COR-L47 (cell line): ENCODE measurements around the gene PDE6A.

Experiments used
- DNase-seq: peaks from one replicate; lab custom pipeline; 2025; lab: John Stamatoyannopoulos, UW

The PDE6A gene

DNA sequence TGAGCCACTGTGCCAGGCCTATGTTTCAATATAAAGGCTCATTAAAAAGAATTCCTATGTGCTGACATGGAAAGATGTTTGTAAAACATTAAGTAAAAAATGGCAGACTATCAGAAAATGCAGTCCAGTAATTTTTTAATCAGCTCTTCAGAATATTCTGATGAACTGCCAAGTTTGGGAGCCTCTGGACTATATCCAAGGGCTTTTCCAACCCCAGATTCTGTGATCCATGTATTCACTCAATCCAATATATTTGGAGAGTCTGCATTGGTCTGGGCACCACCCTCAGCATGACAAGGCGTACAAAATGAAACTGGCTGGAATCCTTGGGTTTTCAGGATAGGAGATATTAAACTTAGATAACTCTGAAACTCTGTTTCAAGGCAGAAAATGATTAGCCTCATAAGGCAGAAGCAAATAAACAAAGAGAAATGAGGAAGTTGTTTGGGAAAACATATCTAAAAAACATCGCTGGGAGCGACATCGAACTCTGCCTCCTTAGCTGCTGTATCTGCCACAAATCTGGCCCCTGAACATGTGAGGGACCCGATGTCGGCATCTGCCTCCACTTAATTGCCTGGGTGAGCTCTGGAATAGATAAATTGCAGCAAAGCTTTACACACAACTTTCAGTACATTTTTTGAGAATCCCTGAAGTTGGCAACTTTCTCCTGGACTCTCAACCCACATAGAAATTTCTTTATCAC is 14.4 kb downstream of the PDE6A start:
- no peak for DNase-seq

DNA sequence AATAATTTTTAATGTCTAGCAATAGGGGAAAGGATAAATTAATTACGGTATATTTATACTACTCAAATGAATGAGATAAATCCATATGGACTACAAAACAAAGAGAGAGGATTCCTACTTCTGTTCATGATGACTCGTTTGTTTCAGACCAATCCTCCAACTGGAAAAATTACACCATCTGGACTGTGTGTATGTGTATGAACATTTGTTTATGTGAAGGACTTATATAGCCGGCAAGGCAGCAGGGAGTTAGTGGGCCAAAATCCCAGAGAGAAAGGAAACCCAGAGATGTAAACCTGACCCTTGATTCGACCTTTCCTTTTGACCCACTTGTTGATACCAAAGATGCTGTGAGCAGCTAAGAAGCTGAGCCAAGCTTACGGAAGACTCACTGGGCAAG is 20.1 kb downstream of the PDE6A start:
- no peak for DNase-seq

- DNase-seq = no peak
Measured at GRCh38 chr5:149922950-149923349, 21.6 kb downstream of the PDE6A start.

DNA sequence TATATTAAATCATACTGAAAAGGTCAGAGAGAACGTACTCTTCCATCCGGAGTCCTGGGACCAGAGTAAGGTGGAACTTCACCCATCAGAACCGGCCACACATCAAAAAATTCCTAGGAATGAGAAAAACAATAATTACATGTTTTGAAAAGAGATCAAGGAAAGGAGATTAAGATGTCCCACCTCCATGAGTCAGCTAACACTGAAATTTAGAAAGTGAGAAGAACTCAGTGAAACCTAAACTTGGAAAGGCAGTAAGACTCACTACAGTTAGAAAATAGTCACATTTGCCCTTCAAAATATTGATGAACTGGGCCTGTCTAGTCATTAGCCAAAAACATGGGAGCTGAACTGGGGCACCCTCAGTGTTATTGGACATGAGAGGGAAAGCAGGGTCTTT is 23.0 kb downstream of the PDE6A start:
- DNase-seq = no peak

DNA sequence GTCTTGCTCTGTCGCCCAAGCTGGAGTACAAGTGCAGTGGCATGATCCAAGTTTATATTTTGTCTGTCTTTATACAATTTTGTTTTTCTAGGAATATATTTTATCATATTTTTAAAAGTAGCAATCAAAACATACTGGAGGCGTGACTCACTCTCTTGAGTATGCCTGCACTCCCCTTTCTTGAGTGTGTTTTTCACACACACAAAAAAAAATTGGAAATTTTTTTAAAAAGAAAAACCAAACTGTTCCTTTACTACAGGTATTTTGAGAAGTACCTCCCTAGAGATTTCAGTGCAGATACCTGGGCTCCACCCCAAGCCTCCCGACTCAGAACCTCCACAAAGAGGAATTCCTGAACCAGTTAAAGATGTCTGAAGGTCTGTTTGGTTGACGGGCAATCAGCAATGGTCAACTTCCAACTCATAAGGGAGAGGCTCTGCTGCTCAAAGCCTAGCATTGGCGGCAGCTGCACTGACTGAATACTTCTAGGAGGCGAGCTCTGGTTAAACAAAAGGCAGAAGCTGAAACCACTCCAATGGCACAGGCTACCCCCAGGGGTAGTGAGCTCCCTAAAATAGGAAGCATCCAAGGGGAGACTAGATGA is 27.4 kb downstream of the PDE6A start:
- no peak for DNase-seq

GRCh38 chr5:149916334-149917072 is 28.1 kb downstream of the PDE6A start:
- DNase-seq = no peak

GRCh38 chr5:149915392-149916260 is 29.0 kb downstream of the PDE6A start:
- no peak for DNase-seq

DNA sequence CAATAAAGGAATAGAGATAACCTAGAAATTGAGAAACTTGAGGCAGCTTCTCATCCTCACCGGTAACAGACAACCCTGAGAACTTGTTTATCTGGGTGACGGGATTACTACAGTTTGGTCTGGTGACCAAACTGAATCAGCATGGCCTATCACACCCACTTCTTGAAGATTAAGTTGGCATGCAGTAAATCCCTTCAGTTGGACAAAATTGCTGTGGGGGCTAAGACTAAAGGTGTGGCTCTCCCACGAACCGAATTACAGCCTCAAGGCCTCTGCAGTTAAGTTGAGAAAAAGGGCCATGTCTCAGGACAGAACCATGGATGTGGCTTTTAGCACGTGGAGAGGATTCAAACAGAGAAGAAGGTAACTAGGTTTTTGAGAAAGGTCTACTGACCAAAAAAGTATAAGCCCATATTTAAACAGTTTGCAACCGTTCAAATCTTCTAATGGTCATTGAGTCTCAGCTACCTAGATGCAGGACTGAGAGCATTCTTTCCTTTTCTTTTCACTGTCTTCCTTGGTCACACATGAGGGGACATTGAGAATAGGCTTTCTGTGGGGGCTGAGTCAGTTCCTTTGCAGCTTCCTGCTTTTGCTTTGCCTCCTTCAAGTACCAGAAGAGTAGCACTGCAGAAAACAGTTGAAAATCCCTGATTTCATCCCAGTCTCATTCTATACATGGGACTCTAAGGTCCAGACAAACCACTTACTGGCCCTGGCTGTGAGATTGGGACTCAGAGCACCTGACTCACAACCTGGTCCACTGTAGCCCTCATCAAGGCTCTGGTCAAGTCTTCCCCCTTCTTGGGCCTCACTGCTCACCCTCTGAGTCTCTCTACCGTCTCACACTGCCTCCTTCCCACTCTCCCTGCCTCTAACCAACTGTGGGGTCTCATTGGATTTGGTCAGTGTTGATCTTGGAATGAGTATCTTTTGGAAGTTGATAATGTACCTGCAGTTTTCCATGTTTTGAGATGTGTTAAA is 30.9 kb downstream of the PDE6A start:
- no peak for DNase-seq

GRCh38 chr5:149912226-149912871 is 32.2 kb downstream of the PDE6A start:
- no peak for DNase-seq

DNA sequence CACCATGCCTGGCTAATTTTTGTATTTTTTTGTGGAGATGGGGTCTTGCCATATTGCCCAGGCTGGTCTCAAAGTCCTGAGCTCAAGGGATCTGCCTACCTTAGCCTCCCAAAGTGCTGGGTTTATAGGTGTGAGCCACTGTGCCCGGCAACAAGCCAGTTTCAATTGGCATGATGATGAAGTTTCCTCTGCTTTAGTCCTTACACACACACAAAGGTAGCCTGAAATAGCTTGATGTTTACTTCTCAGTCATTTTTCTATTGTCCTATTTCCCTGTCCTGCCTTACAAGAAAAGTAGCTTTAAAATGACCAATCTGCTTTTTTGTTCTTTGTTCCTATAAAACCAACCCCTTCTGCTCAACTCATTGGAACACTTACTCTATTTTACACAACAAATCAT is 33.6 kb downstream of the PDE6A start:
- no peak for DNase-seq

DNA sequence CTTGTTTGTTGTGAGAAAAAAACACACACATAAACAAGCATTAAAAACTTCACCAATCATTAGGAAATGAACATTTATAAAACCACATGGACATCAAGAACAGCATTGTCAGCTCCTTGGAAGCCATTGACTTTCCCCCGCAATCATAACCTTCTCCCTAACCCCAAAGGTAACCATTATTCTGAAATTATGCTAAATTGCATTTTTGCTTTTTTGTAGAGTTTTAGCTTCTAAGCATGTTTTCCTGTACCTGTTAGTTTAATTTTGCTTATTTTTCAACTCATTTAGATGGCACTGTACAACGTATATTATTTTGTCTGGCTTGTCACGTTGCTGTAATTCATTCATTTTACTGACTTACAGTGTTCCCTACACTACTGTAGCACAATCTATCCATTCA is 36.8 kb downstream of the PDE6A start:
- DNase-seq = no peak

GRCh38 chr5:149904977-149905376 is 39.6 kb downstream of the PDE6A start:
- no peak for DNase-seq

GRCh38 chr5:149904293-149904886 is 40.2 kb downstream of the PDE6A start:
- DNase-seq = no peak

GRCh38 chr5:149903404-149903803 is 41.2 kb downstream of the PDE6A start:
- no peak for DNase-seq

GRCh38 chr5:149902177-149902576 is 42.4 kb downstream of the PDE6A start:
- DNase-seq = no peak

DNA sequence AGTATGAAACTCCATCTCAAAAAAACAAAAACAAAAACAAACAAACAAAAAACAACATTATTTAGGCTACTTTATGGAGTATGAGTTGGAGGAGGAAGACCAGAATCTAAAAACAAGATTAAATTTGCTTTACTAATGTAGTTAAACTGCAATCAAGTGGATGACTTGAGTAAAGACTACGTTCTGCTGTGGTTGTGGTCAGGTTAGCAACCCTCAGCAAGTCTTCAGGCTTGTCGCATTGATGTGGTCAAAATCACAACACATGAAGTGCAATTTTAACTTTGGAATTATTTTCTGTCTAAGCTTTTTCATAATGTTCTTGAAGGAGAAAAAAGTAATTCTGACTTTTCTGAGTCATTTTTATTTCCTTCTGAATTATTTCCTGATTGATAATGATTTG is 43.1 kb downstream of the PDE6A start:
- DNase-seq = no peak

- no peak for DNase-seq
Measured at GRCh38 chr5:149900390-149900789, 44.2 kb downstream of the PDE6A start.

DNA sequence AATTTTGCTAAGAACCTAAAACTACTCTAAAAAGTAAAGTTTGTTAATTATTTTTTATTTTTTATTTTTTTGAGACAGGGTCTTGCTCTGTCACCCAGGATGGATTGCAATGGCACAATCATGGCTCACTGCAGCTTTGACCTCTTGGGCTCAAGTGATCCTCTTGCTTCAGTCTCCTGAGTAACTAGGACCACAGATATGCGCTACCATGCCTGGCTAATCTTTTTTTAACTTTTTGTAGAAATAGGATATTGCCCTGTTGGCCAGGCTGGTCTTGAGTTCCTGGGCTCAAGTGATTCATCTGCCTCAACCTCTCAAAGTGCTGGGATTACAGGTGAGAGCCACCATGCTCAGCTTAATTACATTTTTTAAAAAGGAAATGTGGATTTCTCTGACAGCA is 45.8 kb downstream of the PDE6A start:
- DNase-seq = no peak

DNA sequence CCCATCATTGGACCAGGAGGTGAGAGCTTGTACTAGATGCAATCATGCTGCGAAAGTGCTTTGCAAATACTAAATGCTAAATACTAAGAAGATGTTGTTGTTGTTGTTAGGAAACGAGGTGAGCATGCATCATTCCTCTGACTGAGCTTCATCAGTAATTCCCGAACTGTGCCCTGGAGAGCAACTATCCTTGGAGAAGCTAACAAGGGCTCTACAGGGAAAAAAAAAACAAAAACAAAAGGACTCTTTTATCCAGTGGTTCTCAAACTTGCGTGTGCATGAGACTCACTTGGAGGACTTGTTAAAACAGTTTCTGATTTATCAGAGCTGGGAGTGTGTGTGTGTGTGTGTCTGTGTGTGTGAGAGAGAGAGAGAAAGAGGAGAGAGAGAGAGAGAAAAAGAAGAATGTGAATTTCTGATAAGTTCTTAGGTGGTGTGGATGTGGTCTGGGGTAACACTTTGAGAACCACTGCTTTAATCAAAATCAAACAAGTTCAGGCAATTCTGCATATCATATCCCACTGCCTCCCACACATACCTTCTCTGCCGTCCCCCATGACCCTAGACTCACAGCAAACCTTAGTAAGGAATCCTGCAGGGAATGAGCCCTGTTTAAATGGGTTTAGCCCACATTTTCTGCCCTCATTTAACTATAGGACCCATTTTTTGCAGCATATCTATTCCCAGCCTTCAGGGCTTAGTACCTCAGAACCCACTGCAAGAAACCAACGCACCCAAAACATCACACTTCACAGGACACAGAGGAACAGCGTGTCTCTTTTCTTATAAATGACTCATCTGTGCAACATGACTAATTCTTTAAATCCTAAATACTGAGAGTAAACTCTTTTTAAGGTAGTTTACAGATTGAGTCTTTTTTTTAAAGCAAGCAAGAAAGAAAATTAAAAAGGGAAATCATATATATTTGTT is 48.9 kb downstream of the PDE6A start:
- DNase-seq = no peak
